Measurements from ENCODE around the gene SYTL4.

GRCh38 chrX:100649550-100650356 lies 82.2 kb downstream of the SYTL4 start:
- TF ChIP-seq POLR2A (IDR thresholded peaks at IDR 0.05): no peak
- no peak for TF ChIP-seq CTCF (IDR thresholded peaks at IDR 0.05)
- TF ChIP-seq POLR2AphosphoS5 (IDR thresholded peaks at IDR 0.05): peak in 2 of 3 donors; percentile 3 to 12
- no peak for TF ChIP-seq EP300 (IDR thresholded peaks at IDR 0.05)

All from stomach (tissue), 4 donors.